HepG2 (cell line): ENCODE measurements around the gene COQ4. TPM values are rescaled to one million over a fixed set of nuclear protein-coding genes. Genes with fewer than 3 reads are reported as not detected.

Source experiments
- BRF2 ChIP-seq: sonication (generic); formaldehyde crosslinking; IDR thresholded peaks from 2 replicates; pipeline ENCODE4 v1.8.1; 2022; ENCODE audit warnings: mild to moderate bottlenecking, missing genetic modification reagents
- ELK4 ChIP-seq: sonication (generic); formaldehyde crosslinking; IDR thresholded peaks from 2 replicates; pipeline ENCODE4 v1.9.0; 2021; ENCODE audit warnings: missing genetic modification reagents, borderline replicate concordance
- LCORL ChIP-seq, 2 experiments: fragments of 450-650 bp in 1 of 2; sonication (generic) in 1 of 2; formaldehyde crosslinking in 1 of 2; IDR thresholded peaks; 2 replicates each; pipeline versions ENCODE4 v1.5.0 to v1.6.1; 2017 to 2020; ENCODE audit warnings: antibody characterized with exemption in 1 of 2, missing genetic modification reagents in 1 of 2
- NCOA2 ChIP-seq: sonication (generic); formaldehyde crosslinking; IDR thresholded peaks from 2 replicates; pipeline ENCODE4 v1.8.0; 2022; ENCODE audit warnings: inconsistent platforms
- PCBP2 ChIP-seq: fragments of 200-400 bp; formaldehyde crosslinking; optimal IDR thresholded peaks from 2 replicates; pipeline ENCODE3; 2018; ENCODE audit warnings: low read length, low read depth; ENCODE audit not compliant: poor library complexity, severe bottlenecking
- SP1 ChIP-seq, 2 experiments: fragments of 450-650 bp in 1 of 2; sonication (generic) in 1 of 2; formaldehyde crosslinking in 1 of 2; IDR thresholded peaks; 2 replicates each; pipeline versions ENCODE4 v1.4.0 to v1.6.1; 2016 to 2020; ENCODE audit warnings: missing genetic modification reagents in 1 of 2
- TGIF2 ChIP-seq: IDR thresholded peaks from 2 replicates; pipeline ENCODE4 v1.6.1; 2016; ENCODE audit warnings: control low read depth, missing compliant biosample characterization
- ZFYVE20 ChIP-seq: sonication (generic); formaldehyde crosslinking; IDR thresholded peaks from 2 replicates; pipeline ENCODE4 v1.8.0; 2023; ENCODE audit warnings: low read depth, mild to moderate bottlenecking, moderate library complexity, missing genetic modification reagents, borderline replicate concordance
- ZMYM3 ChIP-seq: sonication (generic); formaldehyde crosslinking; IDR thresholded peaks from 2 replicates; pipeline ENCODE4 v1.5.1; 2020; ENCODE audit warnings: mild to moderate bottlenecking, missing genetic modification reagents
- ZNF280B ChIP-seq: sonication (generic); formaldehyde crosslinking; IDR thresholded peaks from 2 replicates; pipeline ENCODE4 v1.5.0; 2020; ENCODE audit warnings: missing genetic modification reagents, mild to moderate bottlenecking, borderline replicate concordance
- ZNF33A ChIP-seq: sonication (generic); formaldehyde crosslinking; IDR thresholded peaks from 2 replicates; pipeline ENCODE4 v1.5.1; 2020; ENCODE audit warnings: missing genetic modification reagents, mild to moderate bottlenecking, moderate library complexity, borderline replicate concordance
- ZNF431 ChIP-seq: sonication (generic); formaldehyde crosslinking; IDR thresholded peaks from 2 replicates; pipeline ENCODE4 v1.9.0; 2022; ENCODE audit warnings: missing genetic modification reagents, low read depth, mild to moderate bottlenecking, borderline replicate concordance
- ZNF512 ChIP-seq: sonication (generic); formaldehyde crosslinking; IDR thresholded peaks from 2 replicates; pipeline ENCODE4 v1.4.0; 2020; ENCODE audit warnings: mild to moderate bottlenecking, missing genetic modification reagents
- polyA plus RNA-seq, 8 experiments: library from polyadenylated mRNA; depleted of rRNA in 3 of 8; stranded (reverse) in 7 of 8; unstranded in 1 of 8; fragments of >200 nt; fragmentation: Illumina TruSeq in 4 of 8; extraction: Trizol in 4 of 8; gene quantifications; 2 replicates each; pipeline versions ENCODE4 v1.2.1 to v1.2.3, GENCODE V29; 2011 to 2016; ENCODE audit warnings: low read depth in 4 of 8, missing spikeins in 1 of 8, mixed read lengths in 1 of 8; ENCODE audit not compliant: insufficient read depth in 1 of 8
- total RNA-seq, 5 experiments: library from RNA; depleted of rRNA; stranded (reverse); fragments of >200 nt; fragmentation: Illumina TruSeq; extraction: Trizol; gene quantifications; 2 replicates each; pipeline ENCODE4 v1.2.3, GENCODE V29; 2016; ENCODE audit warnings: low read depth in 1 of 5
- TF ChIP-seq, protein P1 (sequence below): sonication (generic); formaldehyde crosslinking; IDR thresholded peaks from 2 replicates; pipeline ENCODE4 v1.9.0; 2022; ENCODE audit warnings: low read depth, missing genetic modification reagents
- TF ChIP-seq, protein P2 (sequence below): sonication (generic); formaldehyde crosslinking; IDR thresholded peaks from 2 replicates; pipeline ENCODE4 v1.5.0; 2020; ENCODE audit warnings: mild to moderate bottlenecking, missing genetic modification reagents
- TF ChIP-seq, protein P3 (sequence below): IDR thresholded peaks from 2 replicates; pipeline ENCODE4 v1.6.1; 2016

COQ4 gene
- total and polyA plus RNA-seq, 2 of the 13 experiments (the other 11 are each of a cell fraction or from before 2014, with no cell fraction given), result 26.1 to 36.0 TPM

GRCh38 chr9:128276008-128276573, 46.5 kb upstream of the COQ4 start, which contains the start of gene SWI5 (continued):
- TF ChIP-seq ZNF33A (CRISPR knock-in tag) (no peak), ZNF431 (CRISPR knock-in tag) (no peak), ZFYVE20 (CRISPR knock-in tag) (no peak), ZMYM3 (no peak), LCORL (IDR thresholded peaks at IDR 0.05) (no peak), LCORL (CRISPR knock-in tag; IDR thresholded peaks at IDR 0.05) (0 out of 2 replicates have a peak, but pooled peaks have one; percentile 35), SP1 (IDR thresholded peaks at IDR 0.05) (no peak), SP1 (CRISPR knock-in tag; IDR thresholded peaks at IDR 0.05) (peak; percentile 91), ZNF280B (CRISPR knock-in tag) (no peak), NCOA2 (CRISPR knock-in tag) (peak; percentile 30; the same call in 1 of the 2 replicates), TGIF2 (CRISPR knock-in tag) (no peak), BRF2 (CRISPR knock-in tag) (no peak), ELK4 (CRISPR knock-in tag) (no peak), PCBP2 (no peak), ZNF512 (CRISPR knock-in tag) (no peak)
- TF ChIP-seq, protein P1, sequence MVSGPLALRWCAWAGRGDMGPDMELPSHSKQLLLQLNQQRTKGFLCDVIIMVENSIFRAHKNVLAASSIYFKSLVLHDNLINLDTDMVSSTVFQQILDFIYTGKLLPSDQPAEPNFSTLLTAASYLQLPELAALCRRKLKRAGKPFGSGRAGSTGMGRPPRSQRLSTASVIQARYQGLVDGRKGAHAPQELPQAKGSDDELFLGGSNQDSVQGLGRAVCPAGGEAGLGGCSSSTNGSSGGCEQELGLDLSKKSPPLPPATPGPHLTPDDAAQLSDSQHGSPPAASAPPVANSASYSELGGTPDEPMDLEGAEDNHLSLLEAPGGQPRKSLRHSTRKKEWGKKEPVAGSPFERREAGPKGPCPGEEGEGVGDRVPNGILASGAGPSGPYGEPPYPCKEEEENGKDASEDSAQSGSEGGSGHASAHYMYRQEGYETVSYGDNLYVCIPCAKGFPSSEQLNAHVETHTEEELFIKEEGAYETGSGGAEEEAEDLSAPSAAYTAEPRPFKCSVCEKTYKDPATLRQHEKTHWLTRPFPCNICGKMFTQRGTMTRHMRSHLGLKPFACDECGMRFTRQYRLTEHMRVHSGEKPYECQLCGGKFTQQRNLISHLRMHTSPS (CRISPR knock-in tag), result no peak
- TF ChIP-seq, protein P2, sequence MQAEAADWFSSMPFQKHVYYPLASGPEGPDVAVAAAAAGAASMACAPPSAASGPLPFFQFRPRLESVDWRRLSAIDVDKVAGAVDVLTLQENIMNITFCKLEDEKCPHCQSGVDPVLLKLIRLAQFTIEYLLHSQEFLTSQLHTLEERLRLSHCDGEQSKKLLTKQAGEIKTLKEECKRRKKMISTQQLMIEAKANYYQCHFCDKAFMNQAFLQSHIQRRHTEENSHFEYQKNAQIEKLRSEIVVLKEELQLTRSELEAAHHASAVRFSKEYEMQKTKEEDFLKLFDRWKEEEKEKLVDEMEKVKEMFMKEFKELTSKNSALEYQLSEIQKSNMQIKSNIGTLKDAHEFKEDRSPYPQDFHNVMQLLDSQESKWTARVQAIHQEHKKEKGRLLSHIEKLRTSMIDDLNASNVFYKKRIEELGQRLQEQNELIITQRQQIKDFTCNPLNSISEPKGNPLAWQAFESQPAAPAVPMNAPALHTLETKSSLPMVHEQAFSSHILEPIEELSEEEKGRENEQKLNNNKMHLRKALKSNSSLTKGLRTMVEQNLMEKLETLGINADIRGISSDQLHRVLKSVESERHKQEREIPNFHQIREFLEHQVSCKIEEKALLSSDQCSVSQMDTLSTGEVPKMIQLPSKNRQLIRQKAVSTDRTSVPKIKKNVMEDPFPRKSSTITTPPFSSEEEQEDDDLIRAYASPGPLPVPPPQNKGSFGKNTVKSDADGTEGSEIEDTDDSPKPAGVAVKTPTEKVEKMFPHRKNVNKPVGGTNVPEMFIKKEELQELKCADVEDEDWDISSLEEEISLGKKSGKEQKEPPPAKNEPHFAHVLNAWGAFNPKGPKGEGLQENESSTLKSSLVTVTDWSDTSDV, result peak; percentile 55; the same call in 1 of the 2 replicates
- TF ChIP-seq, protein P3, sequence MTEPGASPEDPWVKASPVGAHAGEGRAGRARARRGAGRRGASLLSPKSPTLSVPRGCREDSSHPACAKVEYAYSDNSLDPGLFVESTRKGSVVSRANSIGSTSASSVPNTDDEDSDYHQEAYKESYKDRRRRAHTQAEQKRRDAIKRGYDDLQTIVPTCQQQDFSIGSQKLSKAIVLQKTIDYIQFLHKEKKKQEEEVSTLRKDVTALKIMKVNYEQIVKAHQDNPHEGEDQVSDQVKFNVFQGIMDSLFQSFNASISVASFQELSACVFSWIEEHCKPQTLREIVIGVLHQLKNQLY, result no peak
